COR-L47 (cell line): Measurements from ENCODE around the gene STAT5B.
A peak's percentile ranks its signal among the peaks of the same experiment; 100 is the strongest.
"Not testable (repeated sequence)": the region's sequence is repeated elsewhere in the genome, so short reads cannot be mapped to it uniquely, and the experiment has no call there.

Source experiments
- DNase-seq: peaks from one replicate; lab custom pipeline; 2025; lab: John Stamatoyannopoulos, UW

The STAT5B gene

DNA sequence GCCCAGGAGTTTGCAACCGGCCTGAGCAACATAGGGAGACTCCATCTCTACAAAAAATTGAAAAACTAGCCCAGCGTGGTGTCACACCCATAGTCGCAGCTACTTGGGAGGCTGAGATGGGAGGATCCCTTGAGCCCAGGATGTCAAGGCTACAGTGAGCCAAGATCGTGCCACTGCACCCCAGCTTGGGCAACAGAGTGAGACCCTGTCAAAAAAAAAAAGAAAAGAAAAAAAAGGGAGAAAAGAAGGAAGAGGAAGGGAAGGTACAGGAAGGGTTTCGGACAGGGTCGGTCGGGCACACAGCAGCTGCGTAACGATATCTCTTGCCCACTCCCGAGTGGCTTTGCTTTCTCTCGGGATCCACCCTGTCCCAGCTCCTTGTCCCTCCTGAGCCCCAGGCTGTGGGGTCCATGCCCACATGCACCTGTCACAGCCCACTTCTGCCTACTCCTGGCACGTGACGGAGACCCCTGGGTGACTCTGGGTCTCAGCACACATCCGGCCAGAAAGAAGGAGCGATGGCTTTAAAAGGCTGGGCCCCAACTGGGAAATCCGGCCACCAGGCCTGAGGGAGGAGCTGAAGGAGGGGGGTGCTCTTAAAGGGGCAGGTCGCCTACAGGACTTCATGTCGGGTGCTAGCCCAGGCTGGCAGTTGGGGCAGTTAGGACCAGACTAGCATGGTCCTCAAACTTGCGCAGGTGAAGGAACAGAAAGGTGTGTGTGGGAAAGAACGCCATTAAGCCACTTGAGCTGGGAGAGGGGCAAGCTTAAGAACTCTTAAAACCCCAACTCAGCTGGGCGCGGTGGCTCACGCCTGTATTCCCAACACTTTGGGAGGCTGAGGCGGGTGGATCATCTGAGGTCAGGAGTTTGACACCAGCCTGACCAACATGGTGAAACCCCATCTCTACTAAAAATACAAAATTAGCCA lies 82.0 kb downstream of the STAT5B start, which contains the start of gene GHDC:
TSS of gene GHDC (minus strand) at position 526 of the 931 bp plus-strand sequence. CDS start 913 bp downstream, outside the sequence.
- peak; percentile 59 for DNase-seq

DNA sequence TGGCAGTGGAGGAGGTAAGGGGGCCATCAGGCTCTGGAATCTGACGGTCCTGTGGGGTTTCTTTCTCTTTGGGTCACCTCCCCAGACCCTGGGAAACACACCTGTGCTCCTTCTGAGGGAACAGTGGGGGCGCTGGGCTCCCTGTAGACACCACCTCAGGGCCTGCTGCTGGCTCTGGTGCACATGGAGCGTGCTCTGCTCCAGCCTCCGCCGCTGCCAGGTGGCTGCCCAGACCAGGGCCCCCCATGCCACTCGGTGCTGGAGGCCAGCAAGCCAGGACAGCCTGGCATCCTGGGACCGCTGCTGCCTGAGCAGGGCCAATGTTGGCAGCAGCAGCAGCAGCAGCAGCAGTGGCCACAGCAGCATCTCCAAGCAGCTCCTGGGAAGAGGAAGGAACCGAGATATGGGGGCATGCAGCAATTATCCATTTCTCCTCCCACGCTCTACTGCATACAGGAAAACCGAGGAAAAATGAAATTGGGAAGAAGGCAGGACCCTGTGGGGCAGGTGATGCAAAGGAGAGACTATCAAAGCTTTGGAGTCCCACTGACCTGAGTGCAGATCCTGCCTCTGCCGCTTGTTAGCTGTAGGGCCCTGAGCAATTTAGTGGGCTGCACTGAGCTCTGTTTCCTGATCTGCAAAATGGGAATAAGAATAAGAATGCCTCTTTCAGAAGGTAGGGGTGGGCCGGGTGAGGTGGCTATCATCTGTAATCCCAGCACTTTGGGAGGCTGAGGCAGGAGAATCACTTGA lies 82.8 kb downstream of the STAT5B start:
- no peak for DNase-seq

DNA sequence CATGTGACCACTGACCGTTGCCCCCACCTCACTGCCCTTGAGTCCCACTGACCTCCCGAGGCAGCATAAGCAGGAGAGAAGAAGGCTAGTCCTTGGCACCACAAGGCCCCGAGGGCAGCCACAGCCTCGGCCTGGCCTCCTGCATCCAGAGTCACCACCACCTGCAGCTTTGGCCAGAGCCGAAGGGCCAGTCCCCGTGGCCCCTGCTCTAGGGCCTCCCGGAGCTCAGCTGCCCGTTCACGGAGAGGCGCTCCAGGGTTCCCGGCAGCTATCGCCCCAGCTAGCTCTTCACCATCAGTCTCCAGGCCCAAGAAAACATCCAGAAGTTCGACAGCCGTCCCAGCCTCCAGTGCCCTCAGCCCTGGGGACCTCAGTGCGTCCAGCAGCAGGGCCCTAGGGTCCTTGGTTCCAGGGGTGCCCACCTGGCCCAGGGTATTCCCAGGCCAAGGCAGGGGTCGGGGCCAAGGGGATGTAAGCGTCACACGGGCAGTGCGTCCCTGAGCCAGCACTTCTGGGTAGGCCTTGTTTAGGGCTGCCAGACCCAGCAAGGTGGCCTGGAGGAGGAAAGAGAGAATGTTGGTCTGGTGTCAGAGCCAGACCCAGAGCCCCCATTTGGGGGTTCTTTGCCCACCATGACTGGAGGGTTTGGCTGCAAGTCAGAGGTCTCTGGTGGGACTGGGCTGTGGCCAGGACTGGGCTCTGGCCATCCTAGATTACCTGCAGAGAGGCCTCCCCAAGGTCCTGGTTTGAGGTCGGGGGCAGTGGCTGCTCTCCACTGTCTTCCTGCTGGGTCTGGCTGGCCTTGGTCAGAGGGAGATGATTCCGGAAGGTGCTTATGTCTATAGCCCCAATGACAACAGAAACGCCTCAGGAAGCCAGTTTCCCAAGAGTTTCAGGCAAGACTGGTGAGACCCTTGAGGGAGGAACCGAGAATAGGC lies 83.7 kb downstream of the STAT5B start:
- DNase-seq = no peak

- no peak for DNase-seq
Measured at GRCh38 chr17:42191275-42191608, 84.9 kb downstream of the STAT5B start.

- DNase-seq = no peak
Measured at GRCh38 chr17:42190491-42191274, 85.5 kb downstream of the STAT5B start.

DNA sequence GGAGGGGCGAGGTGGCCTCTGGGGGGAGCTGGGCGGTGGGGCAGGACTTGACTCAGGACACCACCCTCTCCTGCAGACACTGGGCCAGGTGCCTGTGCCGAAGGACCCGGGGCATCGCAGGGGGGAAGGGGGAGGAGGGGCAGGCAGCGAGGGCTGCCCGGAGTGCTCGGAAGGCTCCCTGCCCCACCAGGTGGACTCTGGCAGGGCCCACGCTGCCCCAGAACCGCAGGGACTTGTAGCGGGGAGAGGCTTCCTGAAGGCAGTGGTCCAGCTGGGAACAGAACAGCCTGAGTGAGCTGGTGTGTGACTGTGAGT lies 86.6 kb downstream of the STAT5B start:
- no peak for DNase-seq

- DNase-seq = no peak
Measured at GRCh38 chr17:42188749-42189650, 87.2 kb downstream of the STAT5B start.

- no peak for DNase-seq
Measured at GRCh38 chr17:42187833-42188232, 88.4 kb downstream of the STAT5B start.

- not testable (repeated sequence) for DNase-seq
Measured at GRCh38 chr17:42186191-42186590, 90.0 kb downstream of the STAT5B start.

DNA sequence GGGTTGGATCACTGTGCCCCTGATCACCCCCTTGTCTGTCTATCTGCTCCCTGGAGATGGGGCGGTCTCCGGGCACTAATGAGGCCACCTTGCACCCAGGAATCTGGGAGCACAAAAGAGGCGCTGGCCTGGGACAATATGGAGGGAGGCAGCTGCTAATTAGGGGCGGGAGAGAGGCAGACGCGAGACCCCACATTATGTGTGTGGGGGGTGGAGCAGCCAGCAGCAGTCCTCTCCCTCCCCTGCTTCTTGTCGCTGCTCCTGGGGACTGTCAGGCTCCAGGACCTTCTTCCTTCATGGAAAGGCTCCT lies 90.6 kb downstream of the STAT5B start:
- no peak for DNase-seq

GRCh38 chr17:42184713-42185620 lies 91.2 kb downstream of the STAT5B start, which contains the start of gene HCRT:
TSS of gene HCRT (minus strand) at chr17:42185452. CDS start at chr17:42185365, 87 bp downstream.
- DNase-seq = no peak

DNA sequence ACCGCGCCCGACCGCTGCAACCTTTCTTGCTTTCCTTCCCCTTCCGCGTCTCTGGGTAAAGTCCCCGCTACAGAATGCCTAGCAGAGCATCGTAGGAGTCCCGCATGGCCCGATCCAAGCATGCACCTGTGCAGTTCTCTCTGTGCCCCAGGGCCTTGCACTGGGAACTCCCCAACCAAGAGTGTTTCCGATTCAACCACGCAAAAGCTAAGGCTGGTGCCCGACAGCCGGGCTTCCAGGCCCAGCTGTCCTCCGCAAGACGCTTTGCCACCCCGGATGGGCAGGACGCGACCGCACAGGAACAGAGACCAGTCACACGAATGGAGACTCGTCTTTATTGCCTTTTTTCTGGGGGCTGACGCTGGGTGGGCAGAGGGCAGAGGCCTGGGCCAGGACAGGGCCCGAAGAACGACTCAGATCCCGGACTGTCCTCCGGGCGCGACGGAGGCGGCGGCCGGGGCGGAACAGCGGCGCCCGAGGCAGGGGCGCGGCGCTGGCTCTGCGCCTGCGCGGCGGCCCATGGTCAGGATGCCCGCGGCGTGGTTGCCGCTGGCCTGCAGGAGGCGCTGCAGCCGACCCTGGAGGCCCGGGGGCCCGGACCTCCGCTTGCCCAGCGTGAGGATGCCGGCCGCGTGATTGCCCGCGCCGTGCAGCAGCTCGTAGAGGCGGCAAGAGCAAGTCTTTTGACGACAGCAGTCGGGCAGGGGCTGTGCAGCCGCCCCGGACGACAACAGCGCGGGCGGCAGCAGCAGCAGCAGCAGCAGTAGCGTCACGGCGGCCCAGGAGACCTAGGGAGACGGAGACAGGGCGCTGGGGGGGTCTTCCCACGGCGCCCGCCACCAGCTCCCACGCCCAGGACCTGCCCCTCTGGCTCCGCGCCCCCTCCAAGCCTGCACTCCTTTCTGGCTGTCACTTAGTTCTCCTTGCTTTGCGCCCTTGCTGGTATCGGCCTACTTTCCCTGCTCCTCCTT lies 92.2 kb downstream of the STAT5B start:
- no peak for DNase-seq

- DNase-seq = no peak
Measured at GRCh38 chr17:42182927-42183734, 93.1 kb downstream of the STAT5B start.

DNA sequence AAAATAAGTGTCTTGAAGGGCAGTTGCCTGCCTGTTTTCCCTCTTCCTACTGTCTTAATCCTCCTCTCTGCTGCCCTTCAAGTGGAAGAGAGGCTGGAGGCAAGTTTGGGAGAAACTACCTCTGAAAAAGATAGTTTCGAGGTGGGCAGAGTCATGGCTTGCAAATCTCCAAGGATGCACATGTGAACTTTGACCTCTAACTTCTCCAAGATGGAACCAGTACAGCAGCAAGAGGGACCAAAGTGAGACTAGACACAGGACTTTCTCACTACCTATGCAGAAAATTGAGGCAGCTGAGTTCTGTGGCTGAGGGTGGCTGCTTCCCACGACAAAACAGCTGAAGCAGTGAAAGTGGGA lies 94.4 kb downstream of the STAT5B start:
- DNase-seq = no peak

GRCh38 chr17:42180922-42181850 lies 95.0 kb downstream of the STAT5B start, which contains the start of gene KCNH4:
TSS of gene KCNH4 (minus strand) at chr17:42181142. CDS start at chr17:42180945, 197 bp downstream.
- DNase-seq = peak; percentile 79

GRCh38 chr17:42180411-42180921 lies 95.7 kb downstream of the STAT5B start:
- DNase-seq = no peak
